Calu3 (cell line): ENCODE data around the gene FNDC10. TPM values are rescaled to one million over a fixed set of nuclear protein-coding genes. Genes with fewer than 3 reads are reported as not detected.

Experiments used
- BruUV-seq: library from RNA; stranded (reverse); fragments of 400-500 nt; replicated peaks from 2 replicates; lab custom pipeline; 2021; lab: Mats Ljungman, UMichigan
- CTCF ChIA-PET: fragments of 300-600 bp; sonication (Branson Sonifier 250); formaldehyde crosslinking; loops from one replicate; lab custom pipeline; 2022; ENCODE audit warnings: antibody characterized with exemption; lab: Charles Lee
- DNase-seq: peaks from one replicate; pipeline ENCODE4 v3.0.0; 2022
- H3K27ac Mint-ChIP-seq: one replicate; pipeline ENCODE4 v1.8.0; 2022; ENCODE audit warnings: mixed read lengths; ENCODE audit not compliant: unreplicated experiment
- H3K27me3 Mint-ChIP-seq: one replicate; pipeline ENCODE4 v1.8.0; 2022; ENCODE audit warnings: mixed read lengths; ENCODE audit not compliant: unreplicated experiment
- H3K36me3 Mint-ChIP-seq: one replicate; pipeline ENCODE4 v1.8.0; 2022; ENCODE audit warnings: mild to moderate bottlenecking, moderate library complexity, mixed read lengths; ENCODE audit not compliant: insufficient read depth, unreplicated experiment
- H3K4me1 Mint-ChIP-seq: one replicate; pipeline ENCODE4 v1.8.0; 2022; ENCODE audit warnings: mild to moderate bottlenecking, low read depth, mixed read lengths; ENCODE audit not compliant: unreplicated experiment
- H3K4me3 Mint-ChIP-seq: one replicate; pipeline ENCODE4 v1.8.0; 2022; ENCODE audit warnings: mild to moderate bottlenecking, low read depth, moderate library complexity, mixed read lengths; ENCODE audit not compliant: unreplicated experiment
- H3K9me3 Mint-ChIP-seq: one replicate; pipeline ENCODE4 v1.8.0; 2022; ENCODE audit warnings: low read depth, mixed read lengths; ENCODE audit not compliant: unreplicated experiment
- CTCF ChIP-seq: fragments of 200-600 bp; IDR thresholded peaks from one replicate; pipeline ENCODE4 v1.8.0; 2022; ENCODE audit warnings: antibody characterized with exemption; ENCODE audit not compliant: unreplicated experiment
- intact Hi-C: fragments of 100-400 bp; cut with micrococcal nuclease; formaldehyde crosslinking; loops from one replicate; pipeline ENCODE4 v1.10.0; 2022; ENCODE audit not compliant: unreplicated experiment
- total RNA-seq: library from RNA; stranded (reverse); gene quantifications from 2 replicates; pipeline ENCODE4 v1.2.3, GENCODE V29; 2022

The FNDC10 gene
- total RNA-seq, 1 experiment from 2014 or later: 3.5 TPM

GRCh38 chr1:1548591-1548990, 51.3 kb downstream of the FNDC10 start:
- no peaks in the 10 kb centered on the region for H3K4me1 Mint-ChIP-seq
- intact Hi-C loops: no loop called here
- H3K9me3 Mint-ChIP-seq: no peaks in the 10 kb centered on the region
- no TSS peak for BruUV-seq
- no peak overlapping the region for H3K4me3 Mint-ChIP-seq
- no peak overlapping the region for H3K27ac Mint-ChIP-seq
- CTCF ChIA-PET: no interaction called here
- H3K36me3 Mint-ChIP-seq: peaks cover 42% of the 10 kb centered on the region
- no peaks in the 10 kb centered on the region for H3K27me3 Mint-ChIP-seq
- no peak for DNase-seq
- TF ChIP-seq CTCF: no peak

Other genes with a start within 250 kb of the FNDC10 start
- not detected in 2 replicates for gene MXRA8, start 241.6 kb downstream of the FNDC10 start, total RNA-seq
- 98.9 and 107 TPM in 2 replicates for gene AURKAIP1, start 224.9 kb downstream of the FNDC10 start, total RNA-seq
- 166 and 172 TPM in 2 replicates for gene CCNL2, start 200.8 kb downstream of the FNDC10 start, total RNA-seq
- gene MRPL20, start 192.8 kb downstream of the FNDC10 start, total RNA-seq: 81.2 and 99.1 TPM in 2 replicates
- gene ANKRD65, start 178.9 kb downstream of the FNDC10 start, total RNA-seq: not detected in 2 replicates
- gene VWA1, start 164.4 kb downstream of the FNDC10 start, total RNA-seq: 78.7 and 78.9 TPM in 2 replicates
- 0.29 and 0.45 TPM in 2 replicates for gene ATAD3C, start 150.4 kb downstream of the FNDC10 start, total RNA-seq
- 46.3 and 56.4 TPM in 2 replicates for gene ATAD3B, start 128.4 kb downstream of the FNDC10 start, total RNA-seq
- gene ATAD3A, start 88.0 kb downstream of the FNDC10 start, total RNA-seq: 46.2 and 54.4 TPM in 2 replicates
- gene TMEM240, start 59.5 kb downstream of the FNDC10 start, total RNA-seq: 5.0 and 5.1 TPM in 2 replicates
- gene SSU72, start 25.3 kb downstream of the FNDC10 start, total RNA-seq: 105 and 117 TPM in 2 replicates
- 50.0 and 50.3 TPM in 2 replicates for gene MIB2, start 15.4 kb upstream of the FNDC10 start, total RNA-seq
- gene MMP23B, start 32.0 kb upstream of the FNDC10 start, total RNA-seq: 1.6 and 1.9 TPM in 2 replicates
- gene CDK11B, start 58.9 kb upstream of the FNDC10 start, total RNA-seq: 24.2 and 24.9 TPM in 2 replicates
- 39.3 and 40.2 TPM in 2 replicates for gene SLC35E2B, start 92.7 kb upstream of the FNDC10 start, total RNA-seq
- 36.2 and 41.7 TPM in 2 replicates for gene CDK11A, start 124.2 kb upstream of the FNDC10 start, total RNA-seq
- gene NADK, start 178.3 kb upstream of the FNDC10 start, total RNA-seq: 92.2 and 103 TPM in 2 replicates